NCI-H2227 (cell line): ENCODE data around the gene CFAP299.
"Not testable (repeated sequence)": the region's sequence is repeated elsewhere in the genome, so short reads cannot be mapped to it uniquely, and the experiment has no call there.

Experiments used
- DNase-seq: peaks from one replicate; lab custom pipeline; 2025; ENCODE audit not compliant: unreplicated experiment; lab: John Stamatoyannopoulos, UW

The CFAP299 gene

GRCh38 chr4:80705311-80705710 lies 369.8 kb downstream of the CFAP299 start:
- DNase-seq = no peak

GRCh38 chr4:80709082-80709869 lies 373.7 kb downstream of the CFAP299 start:
- no peak for DNase-seq

- no peak for DNase-seq
Measured at GRCh38 chr4:80710748-80711451, 375.4 kb downstream of the CFAP299 start.

- DNase-seq = no peak
Measured at GRCh38 chr4:80711956-80712355, 376.4 kb downstream of the CFAP299 start.

- DNase-seq = peak; percentile 21
Measured at GRCh38 chr4:80713409-80713808, 377.9 kb downstream of the CFAP299 start.

GRCh38 chr4:80717204-80717603 lies 381.7 kb downstream of the CFAP299 start:
- no peak for DNase-seq

GRCh38 chr4:80726471-80726870 lies 390.9 kb downstream of the CFAP299 start:
- no peak for DNase-seq

GRCh38 chr4:80730158-80730557 lies 394.6 kb downstream of the CFAP299 start:
- no peak for DNase-seq

- no peak for DNase-seq
Measured at GRCh38 chr4:80731436-80731835, 395.9 kb downstream of the CFAP299 start.

- DNase-seq = no peak
Measured at GRCh38 chr4:80732010-80732409, 396.5 kb downstream of the CFAP299 start.

- no peak for DNase-seq
Measured at GRCh38 chr4:80740375-80740774, 404.8 kb downstream of the CFAP299 start.

GRCh38 chr4:80749558-80749957 lies 414.0 kb downstream of the CFAP299 start:
- DNase-seq = not testable (repeated sequence)

- DNase-seq = no peak
Measured at GRCh38 chr4:80751200-80751599, 415.7 kb downstream of the CFAP299 start.

- no peak for DNase-seq
Measured at GRCh38 chr4:80767944-80768343, 432.4 kb downstream of the CFAP299 start.

GRCh38 chr4:80776168-80776567 lies 440.6 kb downstream of the CFAP299 start:
- no peak for DNase-seq

- DNase-seq = no peak
Measured at GRCh38 chr4:80781431-80781830, 445.9 kb downstream of the CFAP299 start.

GRCh38 chr4:80787306-80787705 lies 451.8 kb downstream of the CFAP299 start:
- no peak for DNase-seq

- peak; percentile 12 for DNase-seq
Measured at GRCh38 chr4:80788798-80789197, 453.3 kb downstream of the CFAP299 start.

- no peak for DNase-seq
Measured at GRCh38 chr4:80790152-80790551, 454.6 kb downstream of the CFAP299 start.

- not testable (repeated sequence) for DNase-seq
Measured at GRCh38 chr4:80793660-80794059, 458.1 kb downstream of the CFAP299 start.

GRCh38 chr4:80798082-80798481 lies 462.6 kb downstream of the CFAP299 start:
- DNase-seq = no peak

- not testable (repeated sequence) for DNase-seq
Measured at GRCh38 chr4:80800719-80801118, 465.2 kb downstream of the CFAP299 start.
